ENCODE results near the gene PELI1. TPM values are rescaled to one million over a fixed set of nuclear protein-coding genes. Genes with fewer than 3 reads are reported as not detected.

The PELI1 gene
- total RNA-seq, 2 donors from 2014 or later: 6.3 to 16.6 TPM

DNA sequence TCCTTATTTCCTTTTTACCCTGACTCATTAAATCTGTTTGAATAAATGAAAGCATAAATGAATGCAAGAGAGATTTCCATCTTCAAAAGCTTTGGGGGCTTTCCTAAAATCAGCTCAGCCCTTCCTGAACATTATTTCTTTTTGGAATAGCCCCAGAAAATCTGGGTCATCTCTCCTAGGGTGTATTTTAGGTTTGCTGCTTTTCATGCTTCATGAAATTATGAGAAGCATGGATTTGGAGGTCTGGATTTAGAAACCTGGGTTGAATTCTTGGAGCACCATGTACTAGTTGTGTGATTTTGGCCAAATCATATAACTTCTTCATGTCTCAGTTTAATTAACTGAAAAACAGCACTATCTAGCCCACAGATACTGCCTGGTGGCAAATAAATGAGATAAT, 24.0 kb upstream of the PELI1 start:
- H3K4me1 ChIP-seq: no peaks in the 10 kb centered on the region
- no peak overlapping the region for H3K27ac ChIP-seq
- intact Hi-C loops (cut with DNase I): no loop called here
- DNase-seq (no peak), ATAC-seq (no peak)
- no peak overlapping the region for H3K4me3 ChIP-seq
- no peak for TF ChIP-seq POLR2A (IDR thresholded peaks at IDR 0.05)
- TF ChIP-seq, protein P1, sequence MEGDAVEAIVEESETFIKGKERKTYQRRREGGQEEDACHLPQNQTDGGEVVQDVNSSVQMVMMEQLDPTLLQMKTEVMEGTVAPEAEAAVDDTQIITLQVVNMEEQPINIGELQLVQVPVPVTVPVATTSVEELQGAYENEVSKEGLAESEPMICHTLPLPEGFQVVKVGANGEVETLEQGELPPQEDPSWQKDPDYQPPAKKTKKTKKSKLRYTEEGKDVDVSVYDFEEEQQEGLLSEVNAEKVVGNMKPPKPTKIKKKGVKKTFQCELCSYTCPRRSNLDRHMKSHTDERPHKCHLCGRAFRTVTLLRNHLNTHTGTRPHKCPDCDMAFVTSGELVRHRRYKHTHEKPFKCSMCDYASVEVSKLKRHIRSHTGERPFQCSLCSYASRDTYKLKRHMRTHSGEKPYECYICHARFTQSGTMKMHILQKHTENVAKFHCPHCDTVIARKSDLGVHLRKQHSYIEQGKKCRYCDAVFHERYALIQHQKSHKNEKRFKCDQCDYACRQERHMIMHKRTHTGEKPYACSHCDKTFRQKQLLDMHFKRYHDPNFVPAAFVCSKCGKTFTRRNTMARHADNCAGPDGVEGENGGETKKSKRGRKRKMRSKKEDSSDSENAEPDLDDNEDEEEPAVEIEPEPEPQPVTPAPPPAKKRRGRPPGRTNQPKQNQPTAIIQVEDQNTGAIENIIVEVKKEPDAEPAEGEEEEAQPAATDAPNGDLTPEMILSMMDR (IDR thresholded peaks at IDR 0.05): no peak
- H3K27me3 ChIP-seq: no peaks in the 10 kb centered on the region
- H3K36me3 ChIP-seq (replicated peaks in 1 of 2; ENCODE audit: insufficient read depth in 1 of 2, low read depth in 2 of 2): no peaks in the 10 kb centered on the region
- H3K9me3 ChIP-seq: no peaks in the 10 kb centered on the region

- Histone ChIP-seq H3K4me3 (no peak overlapping the region), H3K36me3 (replicated peaks in 1 of 2; ENCODE audit: insufficient read depth in 1 of 2, low read depth in 2 of 2) (no peaks in the 10 kb centered on the region), H3K27ac (no peak overlapping the region), H3K4me1 (no peaks in the 10 kb centered on the region), H3K27me3 (no peaks in the 10 kb centered on the region), H3K9me3 (no peaks in the 10 kb centered on the region)
- intact Hi-C loops (cut with DNase I): no loop called here
- DNase-seq (no peak), ATAC-seq (no peak)
- TF ChIP-seq POLR2A (IDR thresholded peaks at IDR 0.05): no peak
- TF ChIP-seq, protein P1 (IDR thresholded peaks at IDR 0.05): no peak
- 92 to 94% methylated on average over 4 of the region's 4 CpGs for WGBS, 2 donors
These were observed 22.6 kb upstream of the PELI1 start for GRCh38 chr2:64166637-64167420.

- 75 to 81% methylated on average over 2 of the region's 2 CpGs for WGBS, 2 donors
- no peak for TF ChIP-seq POLR2A (IDR thresholded peaks at IDR 0.05)
- TF ChIP-seq, protein P1 (IDR thresholded peaks at IDR 0.05): no peak
- H3K4me3 ChIP-seq: no peak overlapping the region
- no peaks in the 10 kb centered on the region for H3K27me3 ChIP-seq
- no peak overlapping the region for H3K27ac ChIP-seq
- H3K9me3 ChIP-seq: no peaks in the 10 kb centered on the region
- intact Hi-C loops (cut with DNase I): no loop called here
- no peaks in the 10 kb centered on the region for H3K36me3 ChIP-seq (replicated peaks in 1 of 2; ENCODE audit: insufficient read depth in 1 of 2, low read depth in 2 of 2)
- H3K4me1 ChIP-seq: no peaks in the 10 kb centered on the region
- ATAC-seq (no peak), DNase-seq (no peak)
These were observed 22.0 kb upstream of the PELI1 start for GRCh38 chr2:64166212-64166611.

DNA sequence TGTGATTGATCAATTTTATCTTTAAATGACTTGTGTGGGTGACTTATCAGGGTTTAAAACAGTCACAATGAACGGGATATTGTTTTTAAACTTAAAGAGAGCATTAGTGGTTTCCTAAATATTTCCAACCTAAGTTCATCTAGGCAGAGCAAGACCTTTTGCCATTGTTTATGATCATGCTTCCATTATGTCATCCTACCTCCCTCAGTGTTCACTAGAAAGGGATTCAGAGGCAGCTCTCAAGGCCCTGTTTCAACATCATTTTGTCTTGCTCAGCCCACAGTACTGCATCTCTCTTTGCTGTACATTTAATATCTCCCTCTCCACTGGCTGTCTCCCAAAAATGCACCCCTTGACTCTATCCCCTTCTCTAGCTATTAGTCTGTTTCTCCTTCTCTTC, 21.5 kb upstream of the PELI1 start:
- no peaks in the 10 kb centered on the region for H3K4me1 ChIP-seq
- intact Hi-C loops (cut with DNase I): no loop called here
- H3K4me3 ChIP-seq: no peak overlapping the region
- WGBS, 2 donors: 39 to 43% methylated on average over 1 of the region's 1 CpG
- H3K9me3 ChIP-seq: no peaks in the 10 kb centered on the region
- no peaks in the 10 kb centered on the region for H3K36me3 ChIP-seq (replicated peaks in 1 of 2; ENCODE audit: insufficient read depth in 1 of 2, low read depth in 2 of 2)
- DNase-seq (no peak), ATAC-seq (no peak)
- H3K27me3 ChIP-seq: no peaks in the 10 kb centered on the region
- TF ChIP-seq, protein P1 (IDR thresholded peaks at IDR 0.05): no peak
- no peak for TF ChIP-seq POLR2A (IDR thresholded peaks at IDR 0.05)
- no peak overlapping the region for H3K27ac ChIP-seq

DNA sequence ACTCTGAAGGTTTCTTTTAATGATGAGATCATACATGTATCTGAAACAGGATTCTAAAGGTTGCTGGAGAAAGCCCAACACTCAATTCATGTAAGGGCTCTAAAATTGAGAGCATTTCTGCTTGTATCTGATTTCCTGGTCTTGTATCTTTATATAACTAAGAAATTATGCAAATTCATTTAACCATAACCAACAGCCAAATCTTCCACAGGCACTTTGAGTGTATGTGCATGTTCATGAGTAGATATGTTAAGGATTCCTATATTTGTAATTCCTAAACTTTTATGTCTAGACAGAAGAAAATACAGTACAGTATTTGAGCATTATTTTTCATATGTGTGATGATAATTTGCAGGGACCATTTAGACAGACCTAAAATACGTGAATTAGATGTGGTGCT, 20.4 kb upstream of the PELI1 start:
- WGBS, 2 donors: 82 to 93% methylated on average over 1 of the region's 1 CpG

More for the DNA sequence above, 20.4 kb upstream of the PELI1 start:
- H3K27ac ChIP-seq: no peak overlapping the region
- ATAC-seq (no peak), DNase-seq (no peak)
- H3K36me3 ChIP-seq (replicated peaks in 1 of 2; ENCODE audit: insufficient read depth in 1 of 2, low read depth in 2 of 2): no peaks in the 10 kb centered on the region
- H3K27me3 ChIP-seq: no peaks in the 10 kb centered on the region
- intact Hi-C loops (cut with DNase I): no loop called here
- H3K4me1 ChIP-seq: no peaks in the 10 kb centered on the region
- no peak for TF ChIP-seq POLR2A (IDR thresholded peaks at IDR 0.05)
- TF ChIP-seq, protein P1 (IDR thresholded peaks at IDR 0.05): no peak
- no peak overlapping the region for H3K4me3 ChIP-seq
- no peaks in the 10 kb centered on the region for H3K9me3 ChIP-seq

Data from body of pancreas (tissue), 4 donors.